ENCODE data around the gene SKOR1.
A peak's percentile ranks its signal among the peaks of the same experiment; 100 is the strongest.

The SKOR1 gene, protein sequence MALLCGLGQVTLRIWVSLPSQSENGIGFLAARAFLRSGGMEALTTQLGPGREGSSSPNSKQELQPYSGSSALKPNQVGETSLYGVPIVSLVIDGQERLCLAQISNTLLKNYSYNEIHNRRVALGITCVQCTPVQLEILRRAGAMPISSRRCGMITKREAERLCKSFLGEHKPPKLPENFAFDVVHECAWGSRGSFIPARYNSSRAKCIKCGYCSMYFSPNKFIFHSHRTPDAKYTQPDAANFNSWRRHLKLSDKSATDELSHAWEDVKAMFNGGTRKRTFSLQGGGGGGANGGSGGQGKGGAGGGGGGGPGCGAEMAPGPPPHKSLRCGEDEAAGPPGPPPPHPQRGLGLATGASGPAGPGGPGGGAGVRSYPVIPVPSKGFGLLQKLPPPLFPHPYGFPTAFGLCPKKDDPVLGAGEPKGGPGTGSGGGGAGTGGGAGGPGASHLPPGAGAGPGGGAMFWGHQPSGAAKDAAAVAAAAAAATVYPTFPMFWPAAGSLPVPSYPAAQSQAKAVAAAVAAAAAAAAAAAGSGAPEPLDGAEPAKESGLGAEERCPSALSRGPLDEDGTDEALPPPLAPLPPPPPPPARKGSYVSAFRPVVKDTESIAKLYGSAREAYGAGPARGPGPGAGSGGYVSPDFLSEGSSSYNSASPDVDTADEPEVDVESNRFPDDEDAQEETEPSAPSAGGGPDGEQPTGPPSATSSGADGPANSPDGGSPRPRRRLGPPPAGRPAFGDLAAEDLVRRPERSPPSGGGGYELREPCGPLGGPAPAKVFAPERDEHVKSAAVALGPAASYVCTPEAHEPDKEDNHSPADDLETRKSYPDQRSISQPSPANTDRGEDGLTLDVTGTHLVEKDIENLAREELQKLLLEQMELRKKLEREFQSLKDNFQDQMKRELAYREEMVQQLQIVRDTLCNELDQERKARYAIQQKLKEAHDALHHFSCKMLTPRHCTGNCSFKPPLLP

GRCh38 chr15:67824976-67825880, at the start of gene SKOR1:
Gene SKOR1 (plus strand): TSS chr15:67825509. CDS start chr15:67825603, 94 bp downstream.
- no peak for DNase-seq

- DNase-seq: no peak
These were observed 49.3 kb upstream of the SKOR1 start for GRCh38 chr15:67775998-67776397.

DNA sequence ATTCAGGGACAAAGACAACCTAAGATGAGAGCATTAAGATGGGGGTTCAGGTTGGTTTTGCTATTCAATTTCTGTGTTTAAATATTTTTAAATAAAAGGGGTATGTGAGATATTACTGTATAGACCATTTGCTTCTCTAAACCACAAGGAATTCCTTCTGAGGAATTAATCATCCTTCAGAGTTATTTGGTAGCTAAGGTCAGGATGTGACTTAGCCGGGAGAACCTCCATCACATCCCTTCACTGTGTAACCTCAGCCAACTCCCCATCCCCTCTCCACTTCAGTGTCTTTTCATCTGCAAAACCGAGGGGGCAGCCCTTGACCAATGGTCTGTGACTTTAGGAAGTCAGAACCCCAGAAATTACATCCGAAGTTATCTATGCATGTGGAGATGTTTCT, 48.7 kb upstream of the SKOR1 start:
- no peak for DNase-seq

- no peak for DNase-seq
These were observed 48.2 kb upstream of the SKOR1 start for GRCh38 chr15:67777071-67777470.

DNA sequence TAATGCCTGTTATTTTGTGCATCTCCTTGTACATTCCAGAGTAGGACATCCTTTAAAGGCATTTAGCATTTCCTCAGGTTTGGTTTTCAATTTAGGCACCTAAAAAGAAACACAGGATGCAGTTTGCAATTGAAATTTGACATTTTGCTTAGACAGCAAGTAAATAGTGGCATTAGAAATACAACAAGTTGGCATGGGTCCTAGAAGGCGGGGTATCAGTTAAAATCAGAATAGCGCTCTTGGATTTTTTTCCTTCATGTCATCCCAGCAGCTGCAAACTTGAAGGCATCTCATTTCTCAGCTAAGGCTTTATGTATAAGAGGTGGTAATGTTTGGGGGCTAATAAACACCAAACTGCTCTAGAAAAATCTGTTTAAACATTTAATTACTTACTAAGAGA, 47.5 kb upstream of the SKOR1 start:
- no peak for DNase-seq

DNA sequence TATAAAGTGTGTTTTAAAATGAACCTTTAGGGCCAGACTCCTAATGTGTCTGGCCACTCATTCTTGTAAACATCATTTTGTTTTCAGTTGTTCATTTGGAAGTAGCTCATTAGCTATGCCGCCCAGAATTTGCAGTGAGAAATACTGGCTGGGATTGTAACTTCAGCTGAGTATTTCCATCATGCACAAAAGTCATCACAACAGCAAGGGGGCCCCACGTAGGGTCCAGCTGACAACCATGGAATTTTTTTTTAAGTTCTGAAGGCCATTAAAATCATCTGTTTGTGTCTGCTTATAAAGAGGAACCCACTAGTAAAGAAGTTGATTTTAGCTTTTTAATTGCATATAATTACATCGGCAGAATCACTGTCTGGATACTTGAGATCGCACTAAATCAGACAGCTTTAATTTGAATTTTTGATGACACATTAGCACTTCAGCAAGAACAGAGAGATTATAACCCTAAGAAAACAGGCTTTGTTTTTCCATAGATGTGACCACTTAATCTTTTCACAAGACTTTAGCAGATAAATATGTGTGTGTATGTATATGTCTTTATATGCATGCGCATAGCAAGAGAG, 46.3 kb upstream of the SKOR1 start:
- no peak for DNase-seq

DNA sequence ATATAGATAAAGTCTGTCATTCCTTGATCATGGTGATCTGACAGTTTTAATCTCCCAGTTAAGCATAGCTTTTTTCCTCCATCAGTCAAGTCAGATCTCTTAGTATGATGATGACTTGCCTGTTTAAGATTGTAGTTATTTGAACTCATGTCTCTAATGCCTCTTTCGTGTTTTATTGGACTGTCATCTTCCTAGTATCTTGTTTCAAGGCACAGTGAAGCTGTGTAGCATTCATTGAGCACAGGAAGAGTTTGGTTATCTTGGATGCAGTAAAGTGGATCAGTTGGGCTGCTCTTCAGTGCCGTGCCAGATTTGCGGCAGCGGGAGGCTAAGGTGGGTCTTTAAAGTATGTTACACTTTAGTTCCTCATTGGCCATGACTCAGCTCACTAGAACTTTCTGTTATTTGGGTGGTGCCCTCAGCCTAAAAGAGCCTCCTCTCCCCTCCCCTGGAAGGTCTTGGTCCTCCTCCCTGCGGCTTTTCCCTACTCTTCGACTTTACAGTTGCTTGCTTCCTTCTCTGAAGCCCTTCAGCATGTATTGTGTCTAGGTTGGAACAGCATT, 45.7 kb upstream of the SKOR1 start:
- no peak for DNase-seq

- DNase-seq: no peak
These were observed 44.2 kb upstream of the SKOR1 start for GRCh38 chr15:67781061-67781460.

GRCh38 chr15:67781907-67782690, 43.2 kb upstream of the SKOR1 start:
- peak; percentile 99 for DNase-seq

DNA sequence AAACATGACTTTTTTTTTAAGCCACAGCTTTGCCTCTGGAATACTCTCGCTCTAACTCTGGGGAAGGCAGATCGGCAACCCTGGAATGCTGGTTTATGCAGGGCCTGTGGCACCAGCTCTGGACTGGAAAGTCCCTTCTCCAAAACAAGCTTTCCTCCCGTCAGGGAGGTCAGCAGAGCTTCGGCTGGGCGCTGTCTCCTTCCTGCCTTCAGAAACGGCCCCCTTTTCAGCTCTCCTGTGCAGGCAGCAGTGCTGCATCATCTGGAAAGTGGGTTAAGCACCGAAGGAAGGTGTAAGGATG, 42.7 kb upstream of the SKOR1 start:
- DNase-seq: peak; percentile 60

GRCh38 chr15:67783303-67783702, 42.0 kb upstream of the SKOR1 start:
- peak; percentile 81 for DNase-seq

- peak; percentile 34 for DNase-seq
These were observed 41.1 kb upstream of the SKOR1 start for GRCh38 chr15:67784090-67784781.

- no peak for DNase-seq
These were observed 40.4 kb upstream of the SKOR1 start for GRCh38 chr15:67784856-67785430.

GRCh38 chr15:67785431-67785830, 39.9 kb upstream of the SKOR1 start:
- peak; percentile 53 for DNase-seq

DNA sequence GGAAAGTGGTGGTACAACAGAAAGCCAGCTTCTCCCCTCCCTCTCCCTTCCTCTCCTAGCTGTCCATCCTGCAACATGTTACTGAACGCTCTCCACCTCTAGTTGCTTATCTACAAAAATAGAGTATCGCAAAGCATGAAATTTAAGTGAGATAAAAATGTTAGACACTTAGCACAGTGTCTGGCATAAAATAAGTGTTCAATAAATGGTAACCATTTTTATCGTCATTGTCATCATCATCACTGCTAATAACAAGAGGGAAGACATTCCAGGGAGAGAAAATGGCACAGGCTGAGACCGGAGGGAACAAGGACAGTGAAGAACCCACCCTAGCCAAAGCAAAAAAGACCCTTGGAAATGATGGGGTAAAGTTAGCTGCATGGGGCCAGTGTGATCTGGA, 38.7 kb upstream of the SKOR1 start:
- no peak for DNase-seq

- DNase-seq: no peak
These were observed 36.3 kb upstream of the SKOR1 start for GRCh38 chr15:67788986-67789385.

GRCh38 chr15:67790610-67791319, 34.5 kb upstream of the SKOR1 start:
- DNase-seq: no peak

DNA sequence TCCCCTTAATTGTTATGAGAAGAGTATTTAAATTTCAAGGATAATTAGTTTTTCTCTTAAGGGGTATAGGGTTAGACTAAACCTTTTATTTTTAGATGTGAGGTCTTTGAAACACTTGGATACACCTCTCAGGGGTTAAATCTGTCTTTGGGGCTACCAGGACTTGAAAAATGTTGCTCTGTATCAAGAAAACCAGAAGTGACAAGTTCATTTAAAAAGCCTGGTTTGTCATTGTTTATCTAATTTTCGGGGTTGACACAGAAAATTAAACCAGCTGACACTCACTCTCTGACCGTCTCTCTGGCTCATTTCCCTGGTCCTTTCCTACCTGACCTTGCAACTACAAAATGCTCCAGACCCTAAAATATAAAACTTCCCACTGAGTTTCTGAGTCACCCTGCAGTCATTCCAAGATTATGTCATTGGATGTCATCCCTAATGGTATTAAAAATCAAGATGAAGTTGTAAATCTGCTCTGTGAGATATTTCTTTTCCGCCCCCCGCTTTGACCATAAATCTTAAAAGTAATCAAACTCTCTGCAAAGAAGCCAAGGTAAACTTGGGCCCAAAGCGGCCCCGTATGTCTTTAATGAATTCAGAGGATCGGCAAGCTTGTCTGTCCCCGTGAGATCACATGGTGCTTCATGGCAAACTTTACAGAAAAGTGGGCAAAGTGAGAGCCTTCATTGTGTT, 32.9 kb upstream of the SKOR1 start:
- peak; percentile 28 for DNase-seq
